AG04450 (cell line): ENCODE measurements around the gene GABPB2. TPM values are rescaled to one million over a fixed set of nuclear protein-coding genes. Genes with fewer than 3 reads are reported as not detected.

Experiments used
- CTCF ChIA-PET: fragments of 300-600, 350-600 bp; formaldehyde crosslinking; extraction: SDS; loops from one replicate; lab custom pipeline; 2022; ENCODE audit warnings: antibody characterized with exemption, inconsistent platforms; lab: Charles Lee
- POLR2A ChIA-PET: fragments of 350-600 bp; formaldehyde crosslinking; extraction: SDS; loops from one replicate; lab custom pipeline; 2021; ENCODE audit warnings: antibody characterized with exemption, inconsistent platforms; lab: Yijun Ruan, JAX
- DNase-seq: peaks from one replicate; pipeline ENCODE4 v3.0.0-alpha.2; 2011; ENCODE audit warnings: low read depth, low spot score
- H3K27ac ChIP-seq: one replicate; pipeline ENCODE4 v1.5.1; 2012; ENCODE audit warnings: low read depth, low read length, control low read depth
- H3K27me3 ChIP-seq: one replicate; pipeline ENCODE4 v1.6.0; 2012; ENCODE audit warnings: low read length; ENCODE audit not compliant: control insufficient read depth, insufficient read depth
- H3K4me3 ChIP-seq: 2 replicates; pipeline ENCODE4 v1.5.1; 2011; ENCODE audit warnings: mild to moderate bottlenecking, low read depth, low read length, control low read depth
- H3K9me3 ChIP-seq: 2 replicates; pipeline ENCODE4 v1.5.1; 2012; ENCODE audit warnings: low read length; ENCODE audit not compliant: control insufficient read depth, insufficient read depth
- polyA plus RNA-seq: library from polyadenylated mRNA; depleted of rRNA; stranded (reverse); fragments of >200 nt; gene quantifications from 2 replicates; pipeline ENCODE4 v1.2.3, GENCODE V29; 2011
- TF ChIP-seq, protein P1 (sequence below): IDR thresholded peaks from 2 replicates; pipeline ENCODE4 v1.5.1; 2011; ENCODE audit warnings: low read depth, low read length, control low read depth, inconsistent platforms

Gene GABPB2
- polyA plus RNA-seq, 1 experiment = 10.0 TPM

DNA sequence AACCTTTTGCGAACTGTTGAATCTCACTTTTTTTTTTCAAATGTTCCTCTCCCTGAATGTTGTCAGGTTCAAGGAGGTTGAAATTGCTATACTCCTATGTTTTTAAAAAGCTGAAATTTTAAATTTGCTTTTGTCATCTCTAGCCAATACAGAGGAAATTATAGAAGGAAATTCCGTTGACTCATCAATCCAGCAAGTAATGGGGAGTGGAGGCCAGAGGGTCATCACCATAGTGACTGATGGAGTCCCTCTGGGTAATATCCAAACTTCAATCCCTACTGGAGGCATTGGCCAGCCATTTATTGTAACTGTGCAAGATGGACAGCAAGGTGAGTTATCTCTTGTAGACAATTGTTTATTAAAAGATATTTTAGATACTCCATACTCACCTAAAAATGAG lies 36.3 kb downstream of the GABPB2 start:
- no peak for DNase-seq
- H3K9me3 ChIP-seq = no peaks in the 10 kb centered on the region
- no peak overlapping the region for H3K4me3 ChIP-seq
- no peak overlapping the region for H3K27ac ChIP-seq
- no peaks in the 10 kb centered on the region for H3K27me3 ChIP-seq
- ChIA-PET CTCF (interaction anchor here (0.6 to 8.1 kb wide), 3 partner anchors 8 to 90 kb away, joined by 3 to 66 read pairs (median 4); partner anchors contain the start of gene TNFAIP8L2), POLR2A (interaction anchor here (0.7 kb wide), 1 partner anchor 13 kb away, joined by 4 read pairs; no protein-coding TSS in a partner anchor)
- TF ChIP-seq, protein P1, sequence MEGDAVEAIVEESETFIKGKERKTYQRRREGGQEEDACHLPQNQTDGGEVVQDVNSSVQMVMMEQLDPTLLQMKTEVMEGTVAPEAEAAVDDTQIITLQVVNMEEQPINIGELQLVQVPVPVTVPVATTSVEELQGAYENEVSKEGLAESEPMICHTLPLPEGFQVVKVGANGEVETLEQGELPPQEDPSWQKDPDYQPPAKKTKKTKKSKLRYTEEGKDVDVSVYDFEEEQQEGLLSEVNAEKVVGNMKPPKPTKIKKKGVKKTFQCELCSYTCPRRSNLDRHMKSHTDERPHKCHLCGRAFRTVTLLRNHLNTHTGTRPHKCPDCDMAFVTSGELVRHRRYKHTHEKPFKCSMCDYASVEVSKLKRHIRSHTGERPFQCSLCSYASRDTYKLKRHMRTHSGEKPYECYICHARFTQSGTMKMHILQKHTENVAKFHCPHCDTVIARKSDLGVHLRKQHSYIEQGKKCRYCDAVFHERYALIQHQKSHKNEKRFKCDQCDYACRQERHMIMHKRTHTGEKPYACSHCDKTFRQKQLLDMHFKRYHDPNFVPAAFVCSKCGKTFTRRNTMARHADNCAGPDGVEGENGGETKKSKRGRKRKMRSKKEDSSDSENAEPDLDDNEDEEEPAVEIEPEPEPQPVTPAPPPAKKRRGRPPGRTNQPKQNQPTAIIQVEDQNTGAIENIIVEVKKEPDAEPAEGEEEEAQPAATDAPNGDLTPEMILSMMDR = no peak

DNA sequence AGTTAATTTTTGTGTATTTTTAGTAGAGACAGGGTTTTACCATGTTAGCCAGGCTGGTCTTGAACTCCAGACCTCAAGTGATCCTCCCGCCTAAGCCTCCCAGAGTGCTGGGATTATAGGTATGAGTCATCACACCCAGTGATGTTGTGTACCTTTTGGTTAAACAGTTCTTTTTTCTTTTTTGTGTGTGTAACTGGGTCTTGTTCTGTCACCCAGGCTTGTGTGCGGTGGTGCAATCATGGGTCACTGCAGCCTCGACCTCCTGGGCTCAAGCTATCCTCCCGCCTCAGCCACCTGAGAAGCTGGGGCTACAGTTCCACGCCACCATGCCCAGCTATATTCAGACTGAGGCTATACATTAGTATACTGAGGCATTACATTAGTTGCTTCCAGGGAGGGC lies 37.8 kb downstream of the GABPB2 start:
- ChIA-PET CTCF (interaction anchor here (8.1 kb wide), 1 partner anchor 9 kb away, joined by 66 read pairs; no protein-coding TSS in a partner anchor), POLR2A (interaction anchor here (1.0 kb wide), 1 partner anchor 144 kb away, joined by 4 read pairs; no protein-coding TSS in a partner anchor)
- H3K27ac ChIP-seq = no peak overlapping the region
- H3K4me3 ChIP-seq = no peak overlapping the region
- no peaks in the 10 kb centered on the region for H3K27me3 ChIP-seq
- no peaks in the 10 kb centered on the region for H3K9me3 ChIP-seq
- no peak for DNase-seq
- TF ChIP-seq, protein P1 = no peak

DNA sequence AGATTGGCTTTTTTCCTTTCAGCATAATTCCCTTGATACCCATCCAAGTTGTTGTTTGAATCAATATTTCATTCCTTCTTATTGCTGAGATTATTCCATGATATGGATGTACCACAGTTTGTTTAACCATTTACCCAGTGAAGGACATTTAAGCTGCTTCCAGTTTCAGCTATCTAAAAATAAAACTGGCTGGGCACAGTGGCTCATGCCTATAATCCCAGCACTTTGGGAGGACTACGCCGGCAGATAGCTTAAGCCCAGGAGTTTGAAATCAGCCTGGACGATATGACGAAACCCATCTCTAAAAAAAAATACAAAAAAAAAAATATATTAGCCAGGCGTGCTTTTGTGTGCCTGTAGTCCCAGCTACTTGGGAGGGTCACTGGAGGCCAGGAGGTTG lies 43.3 kb downstream of the GABPB2 start:
- TF ChIP-seq, protein P1 = no peak
- no peak overlapping the region for H3K4me3 ChIP-seq
- CTCF ChIA-PET = interaction anchor here (0.6 to 8.1 kb wide), 2 partner anchors 15 to 892 kb away, joined by 6 to 66 read pairs; no protein-coding TSS in a partner anchor
- no peak for DNase-seq
- no peaks in the 10 kb centered on the region for H3K9me3 ChIP-seq
- H3K27me3 ChIP-seq = no peaks in the 10 kb centered on the region
- POLR2A ChIA-PET = interaction anchor here (0.6 kb wide), 1 partner anchor 143 kb away, joined by 4 read pairs; no protein-coding TSS in a partner anchor
- H3K27ac ChIP-seq = no peak overlapping the region

DNA sequence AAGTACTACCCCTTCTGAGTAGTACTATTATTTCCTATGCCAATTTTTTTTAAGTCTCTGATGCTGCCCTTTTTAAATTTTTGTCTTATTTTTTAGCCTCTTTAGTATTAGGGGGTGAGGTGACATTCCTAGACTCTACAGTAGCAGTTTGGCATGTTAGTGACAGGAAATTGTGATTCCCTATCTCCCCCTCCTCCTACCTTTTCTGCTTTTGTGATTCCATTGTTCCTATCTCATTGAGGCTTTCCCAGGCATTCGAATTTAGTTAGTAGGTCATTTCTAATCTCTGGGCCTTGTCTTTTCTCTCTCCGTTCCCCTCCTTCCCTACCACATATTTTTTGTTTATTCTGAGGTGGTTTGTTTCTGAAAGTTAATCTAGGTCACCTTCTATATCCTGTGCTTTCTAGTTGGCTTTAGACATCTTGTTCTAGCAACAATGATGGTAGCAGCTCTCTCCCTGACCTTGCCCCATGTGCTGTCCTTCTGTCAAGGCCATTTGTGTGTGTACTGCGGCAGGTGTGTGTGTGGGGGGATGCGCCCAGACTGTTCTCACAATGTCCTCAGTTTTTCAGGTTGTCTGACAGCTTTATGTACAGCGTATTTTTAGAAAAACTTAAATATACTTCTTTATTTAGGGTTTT lies 54.3 kb downstream of the GABPB2 start:
- TF ChIP-seq, protein P1 = no peak
- H3K27me3 ChIP-seq = no peaks in the 10 kb centered on the region
- ChIA-PET POLR2A (no interaction called here), CTCF (interaction anchor here (1.8 kb wide), 1 partner anchor 25 kb away, joined by 10 read pairs; no protein-coding TSS in a partner anchor)
- no peak overlapping the region for H3K4me3 ChIP-seq
- DNase-seq = no peak
- no peak overlapping the region for H3K27ac ChIP-seq
- no peaks in the 10 kb centered on the region for H3K9me3 ChIP-seq

DNA sequence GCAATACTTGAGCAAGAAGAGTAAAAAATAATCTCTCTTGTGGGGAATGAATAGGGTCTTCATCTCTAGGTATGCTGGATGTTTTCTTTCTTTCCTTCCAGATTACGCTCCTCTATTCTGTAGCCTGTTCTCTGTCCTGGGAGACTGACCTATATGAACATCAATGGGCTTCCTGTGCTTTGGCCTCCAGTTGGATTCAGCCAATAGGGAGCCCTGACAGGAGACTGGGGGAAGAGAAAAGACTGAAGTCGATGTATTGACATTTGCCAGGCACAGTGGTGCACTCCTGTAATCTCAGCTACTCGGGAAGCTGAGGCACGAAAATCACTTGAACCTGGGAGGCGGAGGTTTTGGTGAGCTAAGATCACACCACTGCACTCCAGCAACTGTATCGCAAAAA lies 58.2 kb downstream of the GABPB2 start:
- peaks cover 5% of the 10 kb centered on the region; the same call in 1 of the 2 replicates for H3K9me3 ChIP-seq
- no peak overlapping the region for H3K27ac ChIP-seq
- CTCF ChIA-PET = interaction anchor here (0.6 to 1.7 kb wide), 2 partner anchors 29 to 117 kb away, joined by 3 to 6 read pairs; no protein-coding TSS in a partner anchor
- POLR2A ChIA-PET = interaction anchor here (0.6 to 0.7 kb wide), 2 partner anchors 117 to 200 kb away, joined by 4 to 5 read pairs; no protein-coding TSS in a partner anchor
- DNase-seq = no peak
- no peak overlapping the region for H3K4me3 ChIP-seq
- peaks cover 10% of the 10 kb centered on the region for H3K27me3 ChIP-seq
- TF ChIP-seq, protein P1 = no peak
